ENCODE data around the gene CERT1.

DNA sequence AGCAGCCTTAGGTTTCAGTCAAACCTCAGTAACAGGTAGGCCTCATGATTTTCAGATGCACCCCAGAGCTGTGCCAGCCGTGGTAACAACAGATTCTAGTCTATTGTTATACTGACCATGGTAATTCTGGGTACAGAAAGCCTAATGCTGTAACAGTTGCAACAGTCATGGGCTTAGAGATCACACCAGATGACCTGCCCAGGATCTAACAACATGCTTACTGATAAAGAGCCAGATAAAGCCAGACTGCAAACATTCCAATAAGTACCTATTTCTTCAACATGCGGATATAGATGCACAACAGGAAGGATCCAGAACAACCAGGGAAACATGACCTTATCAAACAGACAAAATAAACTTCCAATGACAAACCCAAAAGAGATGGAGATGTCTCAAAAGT, 42.8 kb downstream of the CERT1 start:
- TF ChIP-seq POLR2AphosphoS5 (IDR thresholded peaks at IDR 0.05), result no peak
- TF ChIP-seq CTCF (IDR thresholded peaks at IDR 0.05), result no peak
- no peak for TF ChIP-seq POLR2A (IDR thresholded peaks at IDR 0.05)
